Suprapubic skin (tissue), 4 donors: ENCODE measurements around the gene DNAH3. TPM values are rescaled to one million over a fixed set of nuclear protein-coding genes. Genes with fewer than 3 reads are reported as not detected.

Source experiments
- DNase-seq, 2 donors: peaks; one replicate each; pipeline ENCODE4 v3.0.0-alpha.2; 2019; ENCODE audit warnings: low spot score in 2 of 2
- H3K27ac ChIP-seq: fragments of 200-600 bp; sonication (generic); one replicate; pipeline ENCODE4 v1.5.1; 2019
- H3K27me3 ChIP-seq: fragments of 200-600 bp; sonication (generic); one replicate; pipeline ENCODE4 v1.5.1; 2019
- H3K36me3 ChIP-seq: fragments of 200-600 bp; sonication (generic); one replicate; pipeline ENCODE4 v1.5.1; 2019
- H3K4me1 ChIP-seq: fragments of 200-600 bp; sonication (generic); one replicate; pipeline ENCODE4 v1.5.1; 2019
- H3K4me3 ChIP-seq: fragments of 200-600 bp; sonication (generic); one replicate; pipeline ENCODE4 v1.5.1; 2019; ENCODE audit warnings: mild to moderate bottlenecking
- H3K9me3 ChIP-seq: fragments of 200-600 bp; sonication (generic); one replicate; pipeline ENCODE4 v1.5.1; 2019
- EP300 ChIP-seq: sonication (generic); formaldehyde crosslinking; IDR thresholded peaks from one replicate; pipeline ENCODE4 v1.6.1; 2017; ENCODE audit warnings: antibody characterized with exemption
- POLR2A ChIP-seq, 2 donors: fragments of 450-650 bp; IDR thresholded peaks; one replicate each; pipeline ENCODE4 v1.6.1; 2017; ENCODE audit warnings: antibody characterized with exemption in 2 of 2, mild to moderate bottlenecking in 2 of 2, moderate library complexity in 2 of 2
- POLR2AphosphoS5 ChIP-seq, 3 donors: sonication (generic); formaldehyde crosslinking; IDR thresholded peaks; one replicate each; pipeline ENCODE4 v1.6.1; 2017; ENCODE audit warnings: antibody characterized with exemption in 3 of 3
- WGBS: methylation state at CpG from one replicate; pipeline ENCODE4 v1.1.5; 2018; 5-methylcytosine and 5-hydroxymethylcytosine counted together
- total RNA-seq, 4 donors: library from RNA; depleted of rRNA; stranded (reverse); fragments of >200 nt; gene quantifications; one replicate each; pipeline ENCODE4 v1.1.0, GENCODE V29; 2016
- TF ChIP-seq, protein P1 (sequence below), 2 donors: fragments of 200-600 bp in 1 of 2; fragments of 450-650 bp in 1 of 2; sonication (generic) in 1 of 2; IDR thresholded peaks; one replicate each; pipeline ENCODE4 v1.5.1; 2016 to 2019; ENCODE audit warnings: antibody characterized with exemption in 2 of 2, mild to moderate bottlenecking in 1 of 2, moderate library complexity in 1 of 2

DNAH3 gene
- total RNA-seq, 4 donors from 2014 or later = 1.0 to 4.0 (median 1.6) TPM

DNA sequence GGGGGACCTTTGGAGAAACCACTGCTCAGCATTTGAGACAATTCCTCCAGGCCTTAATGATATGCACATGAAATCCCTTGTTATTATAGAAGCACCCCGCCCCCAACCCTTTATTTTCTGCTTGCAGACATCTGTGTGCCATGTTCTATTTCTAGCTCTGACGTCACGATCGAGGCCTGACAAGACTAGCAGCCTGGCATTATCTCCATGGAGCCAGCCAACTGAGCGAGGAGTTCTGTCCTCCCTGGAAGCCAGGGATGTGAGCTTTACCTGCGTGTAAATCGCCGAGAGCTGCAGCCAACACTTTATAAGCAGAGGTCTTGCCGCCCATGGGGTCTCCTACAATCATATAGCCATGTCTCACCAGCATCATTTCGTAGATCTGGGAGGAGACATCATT lies 116.9 kb downstream of the DNAH3 start:
- whole genome bisulfite sequencing = 23% methylated on average over 10 of the region's 10 CpGs
- TF ChIP-seq, protein P1, sequence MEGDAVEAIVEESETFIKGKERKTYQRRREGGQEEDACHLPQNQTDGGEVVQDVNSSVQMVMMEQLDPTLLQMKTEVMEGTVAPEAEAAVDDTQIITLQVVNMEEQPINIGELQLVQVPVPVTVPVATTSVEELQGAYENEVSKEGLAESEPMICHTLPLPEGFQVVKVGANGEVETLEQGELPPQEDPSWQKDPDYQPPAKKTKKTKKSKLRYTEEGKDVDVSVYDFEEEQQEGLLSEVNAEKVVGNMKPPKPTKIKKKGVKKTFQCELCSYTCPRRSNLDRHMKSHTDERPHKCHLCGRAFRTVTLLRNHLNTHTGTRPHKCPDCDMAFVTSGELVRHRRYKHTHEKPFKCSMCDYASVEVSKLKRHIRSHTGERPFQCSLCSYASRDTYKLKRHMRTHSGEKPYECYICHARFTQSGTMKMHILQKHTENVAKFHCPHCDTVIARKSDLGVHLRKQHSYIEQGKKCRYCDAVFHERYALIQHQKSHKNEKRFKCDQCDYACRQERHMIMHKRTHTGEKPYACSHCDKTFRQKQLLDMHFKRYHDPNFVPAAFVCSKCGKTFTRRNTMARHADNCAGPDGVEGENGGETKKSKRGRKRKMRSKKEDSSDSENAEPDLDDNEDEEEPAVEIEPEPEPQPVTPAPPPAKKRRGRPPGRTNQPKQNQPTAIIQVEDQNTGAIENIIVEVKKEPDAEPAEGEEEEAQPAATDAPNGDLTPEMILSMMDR (IDR thresholded peaks at IDR 0.05) = no peak
- TF ChIP-seq POLR2AphosphoS5 (IDR thresholded peaks at IDR 0.05) (no peak), POLR2A (IDR thresholded peaks at IDR 0.05) (no peak), EP300 (no peak)
- no peaks in the 10 kb centered on the region for H3K9me3 ChIP-seq
- H3K4me1 ChIP-seq = no peaks in the 10 kb centered on the region
- no peaks in the 10 kb centered on the region for H3K36me3 ChIP-seq
- no peak for DNase-seq
- H3K27me3 ChIP-seq = no peaks in the 10 kb centered on the region
- H3K4me3 ChIP-seq = no peak overlapping the region
- H3K27ac ChIP-seq = no peak overlapping the region

DNA sequence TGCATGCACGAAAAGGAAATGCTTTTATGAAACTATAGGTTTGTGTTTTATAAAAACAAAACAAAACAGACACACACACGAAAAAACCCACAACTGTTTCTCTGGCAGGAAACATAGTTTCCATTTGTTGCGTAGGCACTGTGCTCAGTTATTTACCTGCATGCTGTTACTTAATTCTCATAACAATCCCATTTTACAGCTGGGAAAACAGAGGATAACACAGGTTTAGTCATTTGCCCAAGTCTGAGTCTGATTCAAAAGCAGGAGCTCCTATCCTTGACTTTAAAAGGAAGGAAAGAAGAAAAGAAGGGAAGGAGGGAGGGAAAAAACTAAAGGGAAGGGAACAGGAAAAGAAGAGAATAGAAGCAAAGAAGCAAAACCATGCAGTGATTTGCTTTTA lies 117.4 kb downstream of the DNAH3 start:
- H3K27ac ChIP-seq = no peak overlapping the region
- DNase-seq = no peak

DNA sequence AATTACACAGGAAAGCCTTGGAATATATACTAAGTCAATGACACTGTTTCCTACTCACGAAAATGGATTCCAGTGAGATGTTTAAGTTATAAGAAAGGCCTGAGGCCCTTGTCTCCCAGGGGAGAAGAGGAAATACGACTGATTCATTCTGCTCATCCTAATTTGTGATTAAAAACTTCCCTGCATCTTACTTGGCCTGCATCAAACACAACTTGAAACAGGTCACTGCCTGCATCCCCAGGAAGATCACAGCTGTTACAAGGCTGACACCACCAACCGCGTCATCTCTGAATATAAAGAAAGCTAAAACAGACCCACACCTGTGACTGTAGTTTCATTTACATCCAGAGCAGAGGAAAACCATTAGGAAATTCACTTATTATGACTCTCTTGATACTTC lies 121.9 kb downstream of the DNAH3 start:
- no peaks in the 10 kb centered on the region for H3K36me3 ChIP-seq
- WGBS = 29% methylated on average over 4 of the region's 4 CpGs
- no peaks in the 10 kb centered on the region for H3K4me1 ChIP-seq
- no peaks in the 10 kb centered on the region for H3K9me3 ChIP-seq
- no peak for DNase-seq
- no peak for TF ChIP-seq POLR2AphosphoS5 (IDR thresholded peaks at IDR 0.05)
- no peak for TF ChIP-seq POLR2A (IDR thresholded peaks at IDR 0.05)
- TF ChIP-seq EP300 = no peak
- TF ChIP-seq, protein P1 (IDR thresholded peaks at IDR 0.05) = no peak
- no peaks in the 10 kb centered on the region for H3K27me3 ChIP-seq
- no peak overlapping the region for H3K4me3 ChIP-seq
- H3K27ac ChIP-seq = no peak overlapping the region

More for the DNA sequence above, 117.4 kb downstream of the DNAH3 start:
- no peaks in the 10 kb centered on the region for H3K9me3 ChIP-seq
- TF ChIP-seq POLR2A (IDR thresholded peaks at IDR 0.05) (no peak), POLR2AphosphoS5 (IDR thresholded peaks at IDR 0.05) (no peak), EP300 (no peak)
- TF ChIP-seq, protein P1 (IDR thresholded peaks at IDR 0.05) = no peak
- H3K36me3 ChIP-seq = no peaks in the 10 kb centered on the region
- 73% methylated on average over 3 of the region's 3 CpGs for WGBS
- no peaks in the 10 kb centered on the region for H3K4me1 ChIP-seq
- H3K27me3 ChIP-seq = no peaks in the 10 kb centered on the region
- no peak overlapping the region for H3K4me3 ChIP-seq

DNA sequence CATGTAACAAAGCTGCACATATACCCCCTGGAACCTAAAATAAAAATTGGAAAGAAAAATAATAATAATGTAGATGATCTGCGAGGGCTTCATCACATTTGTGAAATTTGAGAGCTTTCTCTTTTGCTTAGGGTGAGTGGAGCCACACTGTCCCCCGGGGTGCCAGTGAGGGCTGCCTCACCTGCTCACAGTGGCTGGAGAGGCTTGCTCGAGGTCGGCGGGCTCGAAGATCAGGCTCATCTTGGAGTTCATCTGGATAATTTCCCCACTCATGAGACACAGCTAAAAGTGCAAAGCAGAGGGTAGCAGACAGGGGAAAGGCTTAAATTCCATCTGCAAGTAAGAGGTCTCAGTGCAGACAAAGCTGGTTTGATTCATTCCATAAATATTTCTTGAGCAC lies 123.8 kb downstream of the DNAH3 start:
- no peaks in the 10 kb centered on the region for H3K27me3 ChIP-seq
- WGBS = 80% methylated on average over 6 of the region's 6 CpGs
- no peak for TF ChIP-seq POLR2AphosphoS5 (IDR thresholded peaks at IDR 0.05)
- no peak for TF ChIP-seq EP300
- TF ChIP-seq, protein P1 (IDR thresholded peaks at IDR 0.05) = no peak
- no peak for TF ChIP-seq POLR2A (IDR thresholded peaks at IDR 0.05)
- no peak for DNase-seq
- H3K27ac ChIP-seq = no peak overlapping the region
- no peaks in the 10 kb centered on the region for H3K9me3 ChIP-seq
- no peaks in the 10 kb centered on the region for H3K36me3 ChIP-seq
- no peaks in the 10 kb centered on the region for H3K4me1 ChIP-seq
- no peak overlapping the region for H3K4me3 ChIP-seq

DNA sequence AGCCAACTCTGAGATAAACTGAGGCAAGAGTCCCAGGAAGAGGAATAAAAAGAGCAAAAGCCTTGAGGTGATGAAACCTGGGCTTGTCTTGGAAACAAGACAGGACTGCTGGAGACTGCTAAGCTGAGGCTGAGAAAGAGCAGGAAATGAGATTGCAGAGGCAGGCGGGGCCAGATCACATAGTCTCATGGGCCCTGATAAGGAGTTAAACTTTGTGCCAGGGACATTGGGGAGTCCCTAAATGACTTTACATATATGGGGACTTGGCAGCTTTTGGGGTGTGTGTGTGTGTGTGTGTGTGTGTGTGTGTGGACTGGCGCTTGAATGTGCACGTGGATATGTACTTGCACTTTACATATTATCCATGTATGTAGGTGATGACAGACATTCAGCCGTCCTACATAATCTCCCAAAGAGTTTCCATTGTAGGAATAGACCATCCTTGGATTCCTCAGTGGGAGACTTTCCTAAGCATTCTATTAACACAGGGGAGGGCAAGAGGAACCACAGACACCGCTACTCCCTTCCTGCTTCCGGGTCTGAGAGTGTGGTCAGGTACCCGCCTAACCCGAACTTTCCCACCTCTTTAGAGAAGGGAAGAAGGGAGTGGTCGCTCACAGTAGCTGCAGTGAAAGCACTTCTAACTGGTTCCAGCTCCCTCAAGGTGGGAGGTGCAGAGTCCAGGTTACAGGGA lies 127.0 kb downstream of the DNAH3 start:
- Histone ChIP-seq H3K27me3 (no peaks in the 10 kb centered on the region), H3K4me1 (no peaks in the 10 kb centered on the region), H3K9me3 (no peaks in the 10 kb centered on the region), H3K36me3 (no peaks in the 10 kb centered on the region), H3K4me3 (no peak overlapping the region), H3K27ac (no peak overlapping the region)
- no peak for DNase-seq
- TF ChIP-seq EP300 = no peak
- TF ChIP-seq, protein P1 (IDR thresholded peaks at IDR 0.05) = no peak
- TF ChIP-seq POLR2AphosphoS5 (IDR thresholded peaks at IDR 0.05) = no peak
- TF ChIP-seq POLR2A (IDR thresholded peaks at IDR 0.05) = no peak
- 60% methylated on average over 9 of the region's 9 CpGs for WGBS
